Activated CD4-positive, alpha-beta T cell treated with anti-CD3 and anti-CD28 coated beads for 4 hours (primary cell): ENCODE measurements around the gene PTPRT.

Source experiments
- DNase-seq, 2 donors: peaks; one replicate each; pipeline ENCODE4 v3.0.0-alpha.2; 2020

Gene PTPRT

DNA sequence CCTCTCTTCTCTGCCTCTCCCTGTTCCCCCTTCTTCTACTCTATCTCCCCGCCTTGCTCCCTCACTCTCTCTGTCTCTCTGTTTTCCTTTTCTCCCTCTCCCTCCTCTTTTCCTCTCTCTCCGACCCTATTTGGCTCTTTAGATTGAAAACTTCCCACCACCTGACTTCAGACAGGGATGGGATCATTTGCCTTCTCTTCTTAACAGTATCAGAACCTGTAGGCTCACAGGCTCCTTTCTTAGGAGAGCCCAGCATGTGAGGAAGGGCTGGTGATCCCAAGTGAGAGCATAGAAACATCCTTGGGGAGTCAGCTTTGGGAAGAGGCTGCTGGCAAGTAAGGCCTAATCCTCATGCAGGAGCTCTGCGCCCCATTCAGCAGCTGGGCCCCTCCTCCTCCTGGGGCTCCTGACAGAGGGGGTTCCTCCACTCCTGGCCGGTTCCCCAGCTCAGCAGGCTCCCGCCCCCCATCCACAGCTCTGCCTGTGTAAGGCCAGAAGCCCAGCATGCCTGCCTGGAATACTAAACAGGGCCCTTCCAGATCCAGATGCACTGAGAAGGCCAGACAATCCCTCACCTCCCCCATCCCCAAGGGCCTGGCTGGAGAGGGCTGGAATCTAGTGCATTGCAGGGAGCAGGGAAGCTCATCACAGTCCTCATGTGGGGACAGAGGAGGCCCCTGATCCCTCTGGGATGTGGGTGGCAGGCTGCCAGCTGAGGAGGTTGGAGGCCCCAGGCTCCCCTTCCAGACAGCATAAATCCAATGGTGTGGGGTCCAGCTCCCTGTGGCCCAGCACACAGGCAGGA lies 93.4 kb downstream of the PTPRT start:
- no peak for DNase-seq

DNA sequence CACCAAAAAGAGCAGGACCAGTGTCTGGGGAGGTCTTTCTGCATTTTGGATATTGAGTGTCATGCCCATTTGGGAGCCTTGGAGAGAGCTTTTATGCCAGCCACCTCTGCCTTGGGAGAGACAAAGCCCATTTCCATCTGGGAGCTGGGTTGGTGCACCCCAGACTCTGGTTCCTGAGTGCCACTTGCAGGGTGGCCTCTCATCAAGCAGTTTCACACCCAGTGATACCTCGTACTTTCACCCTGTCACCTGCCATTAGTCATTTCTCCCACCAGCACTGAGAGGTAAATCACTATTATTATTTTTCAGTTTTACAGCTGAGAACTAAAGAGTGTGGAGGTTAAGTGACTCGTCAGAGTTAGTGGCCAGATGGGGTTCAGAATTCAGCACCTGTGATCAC lies 94.7 kb downstream of the PTPRT start:
- no peak for DNase-seq

DNA sequence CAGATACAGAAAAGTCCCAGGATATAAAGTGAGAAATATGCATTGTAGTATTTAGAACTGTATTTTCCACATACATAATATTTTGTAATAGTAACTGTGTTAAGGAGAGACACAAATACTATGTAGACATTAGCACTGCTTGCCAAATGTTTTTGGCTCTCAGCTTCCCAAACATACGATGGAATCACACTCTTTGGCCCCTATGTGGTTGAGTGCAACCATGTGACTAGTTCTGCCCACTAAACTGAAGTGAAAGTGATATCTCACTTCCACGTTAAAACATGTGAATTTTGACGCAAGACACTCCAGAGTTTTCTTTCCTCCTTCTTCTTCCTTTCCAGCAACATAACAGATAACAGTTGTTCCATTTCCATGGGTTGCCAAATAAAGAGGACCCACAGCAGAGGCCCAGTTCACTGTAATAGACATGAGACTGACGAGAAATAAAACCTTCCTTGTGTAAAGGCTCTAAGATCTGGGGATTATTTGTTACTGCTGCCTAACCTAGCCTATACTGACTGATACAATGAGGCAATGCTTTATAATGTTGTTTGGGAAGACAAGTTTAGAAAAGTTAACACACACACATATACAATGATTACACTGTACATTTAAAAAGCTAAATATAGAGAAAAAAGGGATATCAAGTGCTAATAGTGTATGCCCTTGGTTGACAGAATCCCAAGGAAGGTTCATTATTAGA lies 97.2 kb downstream of the PTPRT start:
- DNase-seq = no peak

DNA sequence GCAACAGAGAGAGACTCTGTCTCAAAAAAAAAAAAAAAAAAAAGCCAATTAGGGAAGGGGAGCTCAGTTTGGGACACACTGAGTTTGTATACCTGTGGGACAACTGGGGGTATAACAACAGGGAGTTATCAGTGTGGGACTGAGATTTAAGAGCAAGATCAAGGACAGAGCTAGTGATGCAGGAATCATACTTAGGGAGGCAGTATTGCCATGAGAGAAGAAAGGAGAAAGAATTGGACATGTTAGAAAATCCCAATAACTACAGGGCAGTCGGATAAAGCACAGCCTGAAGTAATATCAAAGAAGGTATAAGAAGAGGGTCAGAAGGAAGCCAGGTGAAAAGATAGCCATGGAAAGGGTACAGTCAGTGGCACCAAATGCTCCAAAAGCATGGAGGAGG lies 121.2 kb downstream of the PTPRT start:
- no peak for DNase-seq

DNA sequence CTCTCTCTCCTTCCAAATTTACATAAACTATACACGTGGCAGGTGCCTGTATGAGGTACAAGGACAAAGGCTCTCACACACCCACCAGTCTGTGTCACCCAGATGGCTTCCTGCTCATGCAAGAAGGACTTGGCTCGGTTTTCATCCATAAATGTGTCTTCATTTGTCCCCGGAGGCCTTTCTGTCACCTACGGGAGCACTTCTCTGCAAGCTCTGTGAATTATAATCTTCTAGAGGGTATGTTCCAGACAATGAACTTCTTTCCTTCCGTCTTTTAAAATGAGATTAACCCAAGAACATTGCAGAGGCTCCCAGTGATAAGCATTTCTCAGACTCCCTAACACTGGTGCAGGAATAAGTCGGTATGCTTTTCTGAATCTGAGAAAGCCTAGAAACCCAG lies 123.6 kb downstream of the PTPRT start:
- no peak for DNase-seq

DNA sequence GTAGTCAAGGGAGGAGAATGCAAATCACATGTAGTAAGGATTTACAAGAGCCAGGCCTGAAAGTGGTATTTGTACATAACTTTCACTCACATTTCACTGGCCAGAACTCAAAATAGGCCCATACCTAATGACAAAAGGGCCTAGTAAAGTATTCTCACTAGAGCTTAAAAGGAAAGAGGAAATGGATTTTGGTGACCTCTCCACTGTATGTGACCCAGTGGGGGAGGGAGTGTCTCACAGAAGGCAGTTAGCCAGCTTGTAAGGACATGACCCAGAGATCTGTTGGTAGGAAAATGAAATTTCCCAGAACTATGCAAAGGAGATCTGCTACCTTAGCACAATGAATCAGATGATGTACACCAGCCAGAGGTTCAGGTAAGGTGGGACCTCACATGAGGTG lies 124.4 kb downstream of the PTPRT start:
- DNase-seq = no peak

DNA sequence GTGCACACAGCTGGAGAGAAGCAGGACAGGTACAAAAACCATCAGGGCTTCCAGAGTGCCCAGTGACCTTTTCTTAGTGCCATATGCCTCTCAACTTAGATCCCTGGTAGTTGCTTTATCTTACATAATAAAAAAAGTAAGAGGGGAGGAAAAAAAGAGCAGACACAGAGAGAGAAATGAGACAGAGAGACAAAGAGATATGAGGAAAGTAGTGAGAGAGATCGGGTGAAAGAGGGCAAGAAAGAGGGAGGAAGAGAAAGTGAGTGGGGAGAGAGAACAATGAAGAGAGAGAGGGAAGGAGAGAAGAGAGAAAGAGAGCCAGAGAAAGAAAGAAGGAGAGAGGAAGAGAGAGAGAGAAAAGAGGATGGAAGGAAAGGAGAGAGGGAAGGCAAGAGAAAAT lies 131.6 kb downstream of the PTPRT start:
- DNase-seq = no peak

DNA sequence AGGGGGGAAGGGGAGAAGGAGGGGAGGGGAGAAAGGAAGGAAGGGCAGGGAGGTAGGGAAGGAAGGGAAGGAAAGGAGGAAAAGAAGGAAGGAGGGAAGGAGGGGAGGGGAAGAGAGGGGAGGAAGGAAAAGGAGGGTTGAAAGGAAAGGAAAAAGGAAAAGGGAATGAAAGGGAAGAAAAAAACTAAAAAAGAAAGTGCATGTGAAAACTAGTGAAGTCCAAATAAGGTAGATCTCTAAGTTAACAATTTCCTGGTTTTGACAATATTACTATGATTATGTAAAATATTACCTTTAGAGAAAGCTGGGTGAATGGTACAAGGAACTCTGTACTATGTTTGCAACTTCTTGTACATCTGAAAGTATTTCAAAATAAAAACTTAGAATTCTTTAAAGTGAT lies 132.4 kb downstream of the PTPRT start:
- no peak for DNase-seq

DNA sequence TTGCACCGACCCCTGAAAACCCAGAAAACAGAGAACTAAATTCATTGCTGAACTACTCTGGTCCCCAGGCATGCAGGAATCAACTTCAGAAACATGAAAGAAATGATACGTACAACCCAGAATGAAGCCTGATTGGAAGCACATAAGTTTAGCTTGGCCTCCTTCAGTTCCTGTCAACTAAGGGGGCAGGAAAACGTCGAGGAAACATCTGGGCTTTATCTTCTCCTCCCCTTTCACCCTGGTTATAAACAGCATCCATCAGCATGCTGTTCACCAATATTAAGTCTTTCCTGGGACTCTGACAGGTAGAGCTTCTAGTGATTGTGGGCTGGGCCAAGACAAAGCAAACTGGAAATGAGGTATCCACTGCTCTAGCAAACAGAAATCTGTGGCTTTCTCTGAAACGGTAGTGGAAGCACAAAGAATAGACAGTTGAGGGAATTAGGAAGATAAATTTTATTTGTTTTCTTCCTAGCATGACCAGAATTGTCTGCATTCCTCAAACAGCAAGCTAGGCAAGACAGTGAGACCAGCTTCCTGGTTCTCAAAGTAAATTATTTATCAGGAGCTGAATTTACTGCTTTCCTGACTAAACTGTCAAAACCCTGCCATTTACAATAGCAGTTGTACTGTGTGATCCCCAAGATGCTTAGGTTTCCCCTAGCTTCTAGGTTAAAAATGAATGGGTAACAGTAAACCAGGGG lies 134.4 kb downstream of the PTPRT start:
- no peak for DNase-seq

DNA sequence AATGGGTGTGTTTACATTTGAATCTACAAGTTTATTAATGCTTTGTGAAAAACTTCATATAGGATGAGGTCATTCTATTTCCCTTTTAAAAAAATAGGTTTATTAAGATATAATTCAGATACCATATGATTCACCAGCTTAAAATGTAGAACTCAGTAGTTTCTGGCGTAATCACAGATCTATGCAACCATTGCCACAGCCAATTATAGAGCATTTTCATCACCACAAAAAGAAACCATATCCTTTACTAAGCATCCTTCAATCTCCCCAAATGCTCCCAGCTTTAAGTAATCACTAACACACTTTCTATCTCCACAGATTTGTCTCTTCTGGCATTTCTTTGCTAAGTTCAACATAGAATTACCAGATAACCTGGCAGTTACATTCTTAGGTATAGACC lies 137.2 kb downstream of the PTPRT start:
- no peak for DNase-seq

DNA sequence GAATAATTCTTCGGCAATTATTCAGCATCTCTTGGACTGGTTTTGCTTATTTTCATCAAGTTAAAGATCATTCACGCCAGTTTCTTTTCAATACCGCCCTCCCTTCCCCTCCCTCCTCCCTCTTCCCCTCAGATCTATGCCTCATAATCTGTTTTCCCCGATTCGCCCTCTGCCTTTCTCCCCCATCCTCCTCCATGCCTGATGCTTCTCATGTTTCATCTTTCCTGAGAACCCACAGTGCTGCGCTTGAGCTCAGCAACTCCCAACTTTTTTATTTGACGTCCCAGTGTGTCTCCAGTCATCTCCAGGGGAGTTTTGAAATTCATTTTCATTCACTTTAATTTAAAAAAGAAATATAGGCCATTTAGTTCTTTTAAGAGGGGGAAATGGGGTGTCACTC lies 142.7 kb downstream of the PTPRT start:
- DNase-seq = no peak

DNA sequence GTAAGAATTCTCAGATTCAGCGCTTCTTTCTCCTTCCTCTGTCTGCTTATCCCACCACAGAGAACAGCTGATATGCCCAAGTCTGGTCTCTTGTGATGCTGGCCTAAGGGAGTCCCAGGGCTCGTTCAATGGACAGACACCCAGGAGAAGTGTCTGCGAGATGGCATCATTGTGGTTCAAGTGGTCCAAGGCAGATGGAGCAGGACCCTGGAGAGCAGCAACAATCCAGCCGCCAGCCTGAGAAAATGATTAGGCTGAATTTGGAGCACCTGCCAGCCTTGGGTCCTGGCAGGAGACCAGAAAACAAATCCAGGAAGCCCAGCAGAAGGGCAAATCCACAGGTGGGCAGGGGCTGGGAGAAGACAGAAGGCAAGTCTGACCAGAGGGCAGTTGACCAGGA lies 145.8 kb downstream of the PTPRT start:
- no peak for DNase-seq

DNA sequence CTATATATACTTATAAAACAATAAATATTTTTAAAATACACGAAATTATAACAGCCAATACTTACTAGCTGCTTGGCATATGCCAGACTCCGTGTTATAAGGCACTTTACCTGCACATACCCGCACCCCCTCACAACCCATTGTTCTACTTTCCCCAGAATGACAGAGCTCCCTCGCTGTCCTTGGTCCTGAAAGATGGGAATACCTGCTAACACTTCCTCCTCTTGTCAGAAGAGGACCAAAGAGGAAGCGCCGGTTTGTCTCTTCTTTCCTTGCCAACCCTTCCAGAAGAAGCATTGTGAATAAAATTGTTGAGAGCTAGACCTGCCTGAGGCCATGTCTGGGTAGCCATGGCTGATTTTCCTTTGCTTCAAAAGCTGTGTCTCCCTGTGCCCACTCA lies 149.3 kb downstream of the PTPRT start:
- DNase-seq = no peak

DNA sequence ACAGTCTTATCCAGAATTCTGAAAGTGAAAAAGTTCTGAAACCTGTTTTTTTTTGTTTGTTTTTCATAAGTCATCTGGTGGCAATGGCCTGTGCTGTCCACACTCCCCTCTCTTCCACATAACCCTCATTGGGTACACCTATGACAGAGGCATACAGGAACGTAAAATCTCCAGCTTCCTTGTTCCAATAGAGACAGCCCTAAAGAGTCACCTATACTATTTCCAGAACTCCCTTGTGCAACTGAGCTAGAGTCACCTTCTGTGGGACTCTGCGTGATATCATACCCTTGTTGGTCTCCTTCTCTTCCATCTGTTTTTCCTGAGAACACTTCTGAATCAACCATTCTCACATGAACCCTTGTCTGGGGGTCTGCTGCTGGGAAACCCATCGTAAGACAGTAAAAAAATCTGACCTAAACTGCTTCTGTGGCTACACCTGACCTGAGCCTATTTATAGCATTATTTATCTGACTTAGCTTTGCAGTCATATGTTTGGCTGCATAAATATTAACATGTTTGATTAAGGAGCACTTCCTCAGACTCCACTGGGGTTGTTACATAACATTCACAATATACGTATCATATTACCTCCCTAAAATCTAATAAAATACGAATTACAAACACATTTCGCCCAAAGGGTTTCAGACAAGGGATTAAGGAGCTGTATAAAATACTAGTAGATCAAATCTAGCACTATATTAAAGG lies 151.9 kb downstream of the PTPRT start:
- DNase-seq = no peak

DNA sequence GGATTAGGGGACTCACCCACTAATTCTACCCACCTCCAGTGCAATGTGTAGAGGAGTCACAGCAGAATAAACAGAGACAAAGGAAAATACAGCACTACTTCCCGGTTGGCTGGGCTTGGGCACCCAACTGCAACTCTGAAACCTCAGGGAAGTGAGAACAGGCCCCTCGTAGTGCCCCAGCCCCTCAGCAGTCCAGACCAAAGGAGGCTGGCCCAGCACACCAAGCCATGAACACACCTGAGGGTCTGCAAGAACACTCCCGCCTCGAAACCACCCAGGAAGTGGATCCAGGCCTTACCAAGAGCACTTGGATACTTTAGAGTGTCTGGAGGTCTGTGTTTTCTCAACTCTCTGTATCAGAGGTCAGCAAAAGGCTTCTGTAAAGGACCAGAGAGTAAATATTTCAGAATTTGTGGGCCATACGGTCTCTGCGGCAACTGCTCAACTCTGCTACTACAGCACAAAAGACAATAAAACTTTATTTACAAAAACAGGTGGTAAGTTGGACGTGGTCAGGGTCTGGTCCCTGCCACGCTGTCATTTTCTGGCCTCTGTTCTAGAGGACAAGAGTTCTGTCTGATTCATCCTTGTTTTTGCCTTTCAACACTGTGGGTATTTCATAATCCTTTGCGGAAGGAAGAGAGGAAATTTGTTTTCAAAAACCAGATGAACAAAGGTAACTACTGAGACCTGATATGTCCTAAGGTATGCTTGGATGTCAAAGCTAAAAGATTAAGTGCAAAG lies 154.6 kb downstream of the PTPRT start:
- no peak for DNase-seq

DNA sequence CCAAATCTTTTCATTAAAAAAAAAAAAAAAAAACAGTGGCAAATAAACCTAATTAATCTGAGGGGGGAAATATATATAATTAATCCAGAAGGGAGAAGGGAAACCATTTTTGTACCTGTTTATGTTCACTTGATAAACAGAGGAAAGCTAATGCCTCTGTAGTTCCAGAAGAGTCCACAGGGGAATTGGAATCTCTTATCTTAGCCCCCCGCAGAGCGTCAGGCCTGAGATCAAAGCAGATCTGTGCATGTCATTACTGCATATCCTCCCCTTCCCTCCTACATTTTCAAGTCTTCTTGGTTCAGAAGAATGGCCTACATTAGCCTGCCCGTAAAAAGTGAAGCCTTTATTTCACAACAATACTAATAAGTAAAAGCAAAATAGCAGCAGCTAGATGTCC lies 157.2 kb downstream of the PTPRT start:
- no peak for DNase-seq

DNA sequence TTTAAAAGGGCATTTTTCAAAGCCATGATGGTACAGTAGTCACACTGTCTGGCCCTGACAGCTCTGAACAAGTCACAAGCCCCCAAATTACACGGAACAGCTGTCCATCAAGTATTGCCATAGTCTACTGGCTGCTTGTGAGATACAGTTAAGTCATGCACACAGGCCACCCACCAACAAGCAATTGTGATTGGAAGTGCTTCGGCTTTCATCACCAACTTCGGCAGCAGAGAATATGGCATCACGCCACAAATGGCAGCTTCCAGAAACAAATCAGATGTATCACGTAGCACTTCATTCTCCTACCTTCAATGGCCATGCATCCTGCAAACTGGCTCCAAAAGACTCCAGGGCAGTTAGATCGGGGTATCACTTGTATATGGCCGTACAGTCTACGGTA lies 160.5 kb downstream of the PTPRT start:
- no peak for DNase-seq

DNA sequence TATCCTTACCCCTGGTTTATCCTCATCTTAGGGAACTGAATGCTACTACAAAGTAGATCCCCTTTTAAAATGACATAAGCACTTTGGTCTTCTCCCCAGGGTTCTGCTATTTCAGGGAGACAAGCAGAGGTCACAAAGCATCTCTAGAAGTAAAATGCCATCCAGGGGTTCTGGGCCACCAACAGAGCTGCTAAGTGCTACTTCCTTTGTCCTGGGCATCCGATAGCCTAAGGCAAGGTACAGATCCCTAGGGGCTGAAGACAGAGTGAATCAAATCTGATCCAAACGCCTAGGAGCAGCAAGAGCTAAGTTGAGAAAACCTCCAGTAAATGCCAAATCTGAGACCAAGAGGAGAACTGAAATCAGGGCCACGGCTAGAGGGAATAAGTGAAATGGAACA lies 161.2 kb downstream of the PTPRT start:
- no peak for DNase-seq

DNA sequence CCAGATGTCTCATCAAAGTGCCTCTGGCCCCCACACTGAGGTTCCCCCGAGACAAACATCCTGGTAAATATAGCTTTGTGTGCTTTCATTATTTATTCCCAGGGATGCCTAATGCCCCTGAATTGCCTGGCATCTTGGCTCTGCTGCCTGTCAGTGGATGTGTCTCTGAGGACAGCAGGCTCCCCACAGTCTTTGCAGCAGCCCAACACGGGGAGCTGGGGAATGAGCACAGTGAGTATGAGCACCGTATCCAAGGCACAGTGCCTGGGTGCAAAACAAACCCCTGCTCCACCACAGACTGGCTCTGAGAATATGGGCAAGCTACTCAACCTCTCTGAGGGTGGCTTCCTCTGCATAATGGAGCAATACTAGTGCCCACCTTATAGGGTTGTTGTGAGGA lies 165.9 kb downstream of the PTPRT start:
- DNase-seq = no peak

DNA sequence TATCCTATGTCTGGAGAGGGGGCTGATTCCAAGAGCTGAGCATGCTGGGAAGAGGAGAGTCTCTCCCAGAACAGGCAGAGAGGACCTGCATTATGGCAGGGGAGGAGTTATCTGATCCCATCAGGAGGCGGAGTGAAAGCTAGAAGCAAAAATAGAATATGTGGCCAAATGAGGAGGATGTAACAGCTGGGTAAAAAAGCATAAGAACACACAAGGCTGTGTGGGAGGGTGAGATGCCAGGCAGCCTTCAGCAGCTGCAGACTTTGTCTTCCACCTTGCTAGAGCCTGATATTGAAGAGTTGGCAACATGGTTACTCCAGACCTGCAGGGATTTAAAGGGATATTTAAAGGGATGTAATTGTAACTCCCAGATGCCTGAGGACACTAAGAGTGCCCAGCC lies 167.1 kb downstream of the PTPRT start:
- DNase-seq = no peak

DNA sequence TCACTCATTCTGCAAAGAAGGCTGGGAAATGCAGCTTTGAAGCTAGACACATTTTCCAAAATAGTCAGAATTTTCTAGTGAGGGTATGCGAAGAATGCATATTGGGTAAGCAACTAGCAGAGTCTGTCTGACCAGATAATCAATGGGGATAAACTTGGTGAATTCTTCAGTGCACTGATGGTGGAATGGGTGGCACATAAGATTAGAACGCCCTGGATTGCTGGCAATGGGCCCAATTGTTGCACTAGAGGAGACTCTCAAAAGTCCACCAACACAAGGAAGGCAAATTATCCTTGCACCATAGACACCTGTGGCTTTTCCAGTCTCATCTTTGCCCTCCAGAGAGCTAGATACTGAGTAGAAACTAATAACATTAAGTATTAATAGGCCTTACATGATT lies 167.6 kb downstream of the PTPRT start:
- DNase-seq = no peak

DNA sequence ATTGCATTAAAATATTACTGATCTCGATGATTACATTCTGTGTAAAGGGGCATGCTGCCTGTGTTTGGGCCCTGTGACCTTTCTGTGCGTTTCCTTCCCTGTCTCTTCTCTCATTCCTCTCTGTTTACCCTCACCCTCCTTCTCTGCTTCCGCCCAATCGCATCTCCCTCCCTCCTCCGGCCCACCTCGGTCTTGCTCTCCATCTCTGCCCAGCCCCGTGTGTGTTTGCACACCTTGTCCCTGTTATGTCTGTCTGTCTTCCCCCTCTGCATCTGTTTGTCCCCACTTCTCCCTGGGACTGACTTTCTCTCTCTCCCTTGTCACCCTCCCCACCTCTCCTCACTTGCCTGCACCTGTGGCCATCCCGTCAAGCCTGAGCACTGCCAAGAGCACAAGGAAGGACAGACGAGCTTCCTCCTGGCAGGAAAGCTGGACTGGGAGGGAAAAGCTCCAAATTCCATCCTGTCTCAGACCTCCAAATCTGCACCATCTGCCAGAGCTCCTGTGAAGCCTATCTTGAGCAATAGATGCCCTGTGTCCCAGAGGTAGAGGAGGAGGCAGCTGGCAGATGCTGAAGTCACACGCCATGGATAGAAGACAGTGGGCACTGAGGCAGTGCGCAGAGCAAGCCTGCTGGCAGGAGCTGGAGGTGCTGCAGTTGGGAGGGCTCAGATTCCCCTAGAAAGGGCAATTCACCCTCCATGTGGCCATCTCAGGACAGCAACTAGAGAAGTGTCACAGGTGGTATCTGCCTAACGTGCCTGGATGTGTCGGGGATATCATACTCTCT lies 172.3 kb downstream of the PTPRT start:
- no peak for DNase-seq
